LHCN-M2 (cell line): ENCODE results near the gene ADAMTS16. TPM values are rescaled to one million over a fixed set of nuclear protein-coding genes. Genes with fewer than 3 reads are reported as not detected.

ENCODE experiments used
- DNase-seq: peaks from one replicate; pipeline ENCODE4 v3.0.0-alpha.2; 2012; ENCODE audit warnings: low read depth
- total RNA-seq: library from RNA; depleted of rRNA; stranded (reverse); fragments of >200 nt; gene quantifications from 2 replicates; pipeline ENCODE4 v1.2.3, GENCODE V29; 2014

ADAMTS16 gene
- total RNA-seq, 1 experiment from 2014 or later: 1.6 TPM

DNA sequence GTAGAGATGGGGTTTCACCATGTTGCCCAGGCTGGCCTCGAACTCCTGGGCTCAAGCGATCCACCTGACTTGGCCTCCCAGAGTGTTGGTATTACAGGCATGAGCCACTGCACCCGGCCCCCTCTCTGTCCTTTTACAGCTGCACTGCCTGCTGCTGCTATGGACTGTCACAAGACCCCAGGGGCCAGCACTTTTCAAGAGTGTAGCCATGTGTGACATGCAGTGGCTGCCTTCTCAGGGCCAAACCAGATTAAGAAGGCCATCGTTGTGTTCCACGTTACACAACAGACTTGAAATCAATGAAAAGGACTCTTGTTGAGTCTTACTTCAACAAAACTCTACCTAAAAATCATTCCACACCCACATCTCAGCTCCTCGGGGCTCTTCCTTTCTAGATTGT, 203.4 kb downstream of the ADAMTS16 start:
- no peak for DNase-seq

DNA sequence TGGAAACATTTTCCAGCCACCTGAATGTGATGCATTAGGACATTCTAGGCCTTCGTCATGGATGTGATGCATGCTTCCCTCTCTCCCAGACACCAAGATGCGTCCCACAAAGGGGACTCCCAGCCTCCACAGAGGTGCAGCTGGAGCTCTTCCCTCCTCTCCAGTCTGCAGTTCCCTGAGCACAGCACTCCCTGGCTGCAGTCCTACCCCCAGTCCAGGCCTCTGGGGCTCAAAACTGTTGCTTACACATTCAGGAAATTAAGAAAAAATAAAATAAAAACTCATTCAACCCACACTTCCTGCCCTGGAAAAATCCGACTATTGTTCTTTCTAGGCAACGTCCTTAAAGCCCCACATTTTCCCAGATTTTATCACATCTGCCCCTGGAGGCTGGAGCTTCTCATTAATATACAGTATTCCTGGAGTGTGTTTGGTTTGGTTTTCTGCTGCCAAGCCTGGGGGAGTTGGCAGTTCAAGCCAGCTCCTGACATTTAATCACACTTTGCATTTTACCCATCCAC, 204.0 kb downstream of the ADAMTS16 start:
- no peak for DNase-seq

DNA sequence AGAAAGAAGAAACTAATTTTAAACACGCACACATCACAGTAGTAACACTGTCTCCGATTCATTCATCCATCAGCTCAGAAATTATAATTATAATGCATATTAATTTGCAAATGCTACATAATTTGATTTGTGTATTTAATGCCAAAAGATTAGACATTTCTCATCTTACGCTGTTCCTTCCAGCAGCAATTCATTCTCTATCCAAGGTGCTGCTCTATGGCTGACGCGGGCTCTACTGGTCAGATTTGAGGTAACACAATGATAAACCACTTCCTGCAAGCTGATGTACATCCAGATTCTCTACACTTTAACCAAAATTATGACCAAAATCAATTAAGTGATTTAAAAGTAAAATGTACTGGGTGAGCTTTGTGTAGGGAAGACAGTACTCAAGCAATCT, 204.5 kb downstream of the ADAMTS16 start:
- DNase-seq: no peak

DNA sequence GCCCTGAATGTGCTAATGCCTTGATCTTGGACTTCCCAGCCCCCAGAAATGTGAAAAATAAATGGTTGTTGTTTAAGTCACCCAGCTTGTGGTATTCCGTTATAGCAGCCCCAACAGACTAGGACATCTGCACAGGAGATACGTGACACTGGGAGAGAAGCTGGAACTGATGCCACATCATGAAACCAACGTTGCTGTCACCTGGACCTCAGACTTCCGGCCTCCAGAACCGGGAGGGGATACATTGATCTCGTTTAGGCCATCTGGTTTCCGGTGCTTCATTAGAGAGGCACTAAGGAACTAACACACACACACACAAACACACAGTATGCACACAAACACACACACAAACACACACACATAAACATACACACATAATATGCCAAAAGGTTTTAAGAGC, 207.3 kb downstream of the ADAMTS16 start:
- no peak for DNase-seq

DNA sequence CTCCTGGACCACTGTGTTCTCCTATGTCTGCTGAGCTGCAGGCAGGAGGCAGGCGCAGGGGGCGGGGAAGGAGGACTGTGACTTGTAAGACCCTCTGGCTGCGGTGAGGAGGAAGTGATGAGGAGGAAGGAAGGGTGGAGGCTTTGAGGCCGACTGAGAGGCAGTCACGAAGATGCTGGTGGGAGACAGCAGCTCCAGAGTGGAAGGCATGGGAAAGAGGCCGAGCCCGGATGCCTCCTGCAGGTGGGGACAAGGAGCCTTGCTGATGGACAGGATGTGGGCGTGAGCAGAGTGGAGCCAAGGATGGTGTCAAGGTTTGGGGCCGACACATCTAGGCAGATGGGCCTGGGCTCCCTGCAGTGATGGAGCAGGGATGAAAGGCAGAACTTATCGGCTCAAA, 208.0 kb downstream of the ADAMTS16 start:
- DNase-seq: no peak

DNA sequence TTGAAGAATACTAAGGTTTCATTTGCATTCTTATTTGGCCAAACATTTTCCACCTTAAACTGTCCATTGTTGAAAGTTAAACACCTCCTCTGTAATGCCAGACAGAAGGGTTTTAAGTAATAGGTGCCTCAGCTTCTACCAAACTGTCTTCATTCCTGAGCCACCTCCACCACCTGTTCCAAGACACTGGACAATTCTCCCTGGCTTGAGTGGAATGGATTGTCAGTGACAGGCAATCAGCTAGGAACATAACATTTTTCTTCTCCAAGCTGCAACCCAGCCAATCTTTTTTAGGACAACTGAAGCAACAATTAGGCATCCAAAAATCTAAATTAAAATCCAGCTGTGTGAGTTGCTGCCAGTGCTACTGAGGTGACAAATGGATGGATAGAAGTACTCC, 208.4 kb downstream of the ADAMTS16 start:
- no peak for DNase-seq

DNA sequence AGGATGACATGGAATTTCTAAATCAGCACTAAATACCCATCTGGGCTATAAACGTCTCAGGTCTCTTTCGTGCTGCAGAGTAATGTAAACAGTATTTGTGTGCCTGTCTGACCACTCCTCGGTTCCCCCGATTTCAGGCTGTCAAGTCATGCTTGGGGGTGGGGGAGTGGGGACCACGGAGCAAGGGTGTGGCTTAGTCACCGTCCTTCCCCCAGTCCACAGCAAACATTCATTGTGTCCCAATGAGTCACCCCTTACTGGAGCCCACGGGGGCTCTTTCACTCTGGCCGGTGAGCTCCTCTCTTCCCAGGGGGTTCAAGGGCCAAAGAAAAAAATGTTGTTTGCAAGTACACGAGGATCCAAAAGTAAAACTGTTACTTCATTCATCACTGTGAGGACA, 210.0 kb downstream of the ADAMTS16 start:
- DNase-seq: no peak

DNA sequence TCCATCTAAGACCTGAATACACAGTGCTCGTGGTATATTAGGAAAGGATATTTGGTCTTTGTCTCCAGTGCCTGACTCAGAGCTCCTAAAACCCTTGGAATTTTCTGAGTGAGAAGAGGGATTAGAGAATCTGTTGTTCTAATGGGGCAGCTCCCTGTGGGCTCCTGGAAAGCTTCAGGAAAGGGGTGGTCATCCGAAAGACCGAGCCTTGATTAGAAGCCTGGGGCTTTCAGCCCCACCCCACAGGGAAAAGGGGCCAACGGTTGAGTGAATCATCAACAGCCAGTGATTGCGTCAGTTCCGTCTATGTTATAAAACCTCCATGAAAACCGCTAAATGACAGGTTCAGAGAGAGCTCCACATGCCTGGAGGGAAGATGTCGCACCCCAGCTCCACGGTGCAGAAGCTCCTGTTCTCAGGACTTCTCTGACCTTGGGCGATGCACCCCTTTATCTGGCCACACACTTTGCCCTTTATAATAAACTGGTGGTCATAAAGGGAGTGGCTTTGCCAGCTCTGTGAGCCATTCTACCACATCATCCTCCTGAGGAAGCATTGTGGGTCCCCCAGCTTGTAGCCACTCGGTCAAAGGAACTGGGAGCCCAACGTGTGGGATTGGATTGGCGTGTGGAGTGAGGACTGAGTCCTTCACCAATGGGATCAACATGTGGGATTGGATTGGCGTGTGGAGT, 211.3 kb downstream of the ADAMTS16 start:
- peak; percentile 60 for DNase-seq

DNA sequence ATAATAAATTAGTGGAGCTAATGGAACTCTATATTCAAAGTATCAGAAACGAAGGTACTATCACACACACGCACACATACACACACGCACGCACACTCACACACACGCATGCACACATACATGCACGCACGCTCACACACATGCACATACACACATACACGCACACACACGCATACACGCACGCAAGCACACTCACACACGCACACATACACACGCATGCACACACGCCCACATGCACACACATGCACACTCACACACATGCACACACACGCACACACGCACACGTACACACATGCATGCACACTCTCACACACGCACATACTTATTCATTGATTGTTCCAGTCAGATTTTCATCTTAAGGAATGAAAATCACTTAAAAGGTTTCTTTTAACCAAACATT, 212.5 kb downstream of the ADAMTS16 start:
- DNase-seq: no peak

DNA sequence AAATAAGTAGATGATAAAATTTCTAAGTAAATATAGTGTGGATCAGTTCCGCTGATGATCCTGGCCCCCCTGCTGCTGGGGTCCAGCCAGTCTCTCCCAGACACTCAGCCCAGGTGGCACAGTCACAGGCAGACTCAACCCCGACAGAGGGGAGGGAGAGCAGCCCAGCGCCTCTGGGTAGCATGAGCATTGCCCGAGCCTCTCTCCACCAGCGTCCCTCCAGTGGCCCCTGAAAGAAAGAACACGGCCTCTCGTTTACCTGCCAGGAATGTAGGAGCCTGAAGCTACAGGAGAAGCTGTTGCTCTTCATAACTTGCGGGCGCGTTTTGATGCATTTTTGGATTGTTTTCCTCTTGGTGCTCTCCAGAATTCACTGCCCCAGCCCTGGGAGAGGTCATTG, 213.6 kb downstream of the ADAMTS16 start:
- no peak for DNase-seq

DNA sequence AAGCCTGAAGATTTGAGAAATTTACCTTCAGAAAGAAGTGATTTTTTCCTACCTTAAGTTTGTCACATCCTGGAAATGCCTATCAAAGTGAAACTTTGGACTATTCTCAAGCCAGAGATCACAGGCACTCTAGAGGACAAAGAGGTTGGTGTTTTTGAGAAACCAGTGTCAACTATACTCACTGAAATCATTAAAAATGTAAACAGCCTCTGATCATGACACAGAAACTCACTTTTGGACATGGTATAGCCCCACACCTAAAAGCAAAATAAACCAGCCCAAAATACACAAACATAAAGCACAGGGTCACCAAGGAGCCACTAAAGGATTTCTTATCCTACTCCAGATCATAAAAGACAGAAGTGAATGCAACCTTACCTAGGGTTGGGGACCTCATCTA, 216.6 kb downstream of the ADAMTS16 start:
- no peak for DNase-seq

DNA sequence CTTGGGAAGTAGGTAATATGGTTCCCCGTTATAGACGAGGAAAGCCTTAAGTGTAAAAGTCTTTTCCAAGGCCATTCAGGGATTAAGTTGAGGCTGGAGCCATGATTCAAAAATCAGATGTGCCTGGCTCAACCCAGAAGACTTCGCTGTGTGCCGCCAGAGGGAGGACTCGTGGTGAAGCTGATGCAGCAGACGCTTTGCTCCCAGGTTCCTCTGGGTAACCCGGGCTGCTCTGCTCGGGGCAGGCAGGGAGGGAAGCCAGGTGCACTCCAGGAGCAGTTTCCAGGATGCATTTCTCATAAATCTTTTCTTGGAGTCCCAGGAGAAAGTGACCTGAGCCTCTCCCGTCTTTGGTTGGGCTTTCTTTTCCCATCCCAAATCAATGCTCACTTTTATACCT, 219.5 kb downstream of the ADAMTS16 start:
- no peak for DNase-seq

DNA sequence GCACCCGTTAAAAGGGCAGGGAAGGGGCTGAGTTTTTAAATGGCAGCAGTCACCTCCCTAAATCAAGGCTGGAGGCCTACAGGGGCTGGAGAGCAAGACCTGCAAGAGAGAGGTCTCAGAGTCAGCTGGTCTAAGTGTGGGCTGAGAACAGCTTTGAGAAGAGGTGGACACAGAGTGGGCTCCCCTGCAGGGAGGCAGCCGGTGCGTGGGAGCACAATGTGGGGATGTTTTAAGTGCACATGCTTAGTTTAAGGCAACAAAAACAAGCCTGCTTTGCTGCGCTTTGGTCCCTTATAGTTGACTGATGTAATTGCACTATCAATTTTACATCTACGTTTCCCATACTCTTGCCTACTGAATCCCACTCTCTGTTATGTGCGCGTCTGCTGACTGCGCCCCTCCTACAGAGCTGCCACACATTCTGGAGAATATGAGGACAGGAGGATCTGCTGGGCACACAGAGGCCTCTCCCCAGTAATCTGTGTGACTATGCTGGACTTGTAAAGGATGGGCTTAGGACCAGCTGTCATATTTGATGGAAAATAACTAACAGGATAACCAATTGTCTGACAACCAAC, 220.3 kb downstream of the ADAMTS16 start:
- no peak for DNase-seq

DNA sequence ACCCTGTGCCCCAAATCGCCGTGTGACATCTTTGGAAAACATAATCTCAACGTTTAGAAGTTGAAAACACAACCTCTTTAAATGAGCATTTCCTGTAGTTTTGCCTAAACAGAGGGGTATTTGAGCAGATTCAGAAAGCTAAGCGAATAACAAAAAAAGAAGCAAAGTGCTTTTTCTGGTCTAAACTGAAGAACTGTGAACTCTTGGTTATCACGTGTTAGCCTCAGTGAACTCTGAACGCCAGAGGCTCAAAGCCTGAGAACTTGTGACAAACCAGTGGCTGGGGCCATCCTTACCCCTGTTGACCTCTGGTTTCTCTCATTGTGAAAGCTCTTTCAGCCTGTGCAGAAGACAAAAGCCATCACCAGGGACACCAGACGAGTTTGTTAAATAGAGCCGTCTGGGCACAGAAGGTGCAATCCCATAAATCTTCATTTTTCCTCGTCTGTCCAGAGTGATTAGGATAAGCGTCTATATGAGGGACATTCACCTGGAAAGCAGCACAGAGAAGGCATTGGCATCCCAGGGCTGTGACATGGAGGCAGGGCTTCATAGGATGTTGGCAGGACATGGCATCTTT, 220.9 kb downstream of the ADAMTS16 start:
- no peak for DNase-seq

DNA sequence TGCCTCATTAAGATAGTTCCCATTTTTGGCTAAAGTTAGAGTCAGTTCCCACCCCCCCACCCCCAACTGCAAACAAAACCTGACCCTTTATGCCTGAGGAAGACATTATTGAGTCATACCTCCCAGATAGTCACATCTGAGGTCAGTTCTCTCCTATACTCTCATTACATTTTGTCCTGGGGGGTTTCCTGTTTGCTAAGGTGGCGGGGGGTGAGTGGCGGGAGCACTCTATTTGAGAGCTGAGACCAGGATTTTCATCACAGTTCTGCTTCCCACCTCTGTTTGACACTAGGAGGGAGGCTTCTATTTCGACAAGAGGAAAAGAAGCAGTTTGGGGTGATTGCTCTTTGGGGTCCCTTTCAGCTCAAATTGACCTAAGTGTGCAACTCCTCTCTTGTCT, 222.9 kb downstream of the ADAMTS16 start:
- no peak for DNase-seq

DNA sequence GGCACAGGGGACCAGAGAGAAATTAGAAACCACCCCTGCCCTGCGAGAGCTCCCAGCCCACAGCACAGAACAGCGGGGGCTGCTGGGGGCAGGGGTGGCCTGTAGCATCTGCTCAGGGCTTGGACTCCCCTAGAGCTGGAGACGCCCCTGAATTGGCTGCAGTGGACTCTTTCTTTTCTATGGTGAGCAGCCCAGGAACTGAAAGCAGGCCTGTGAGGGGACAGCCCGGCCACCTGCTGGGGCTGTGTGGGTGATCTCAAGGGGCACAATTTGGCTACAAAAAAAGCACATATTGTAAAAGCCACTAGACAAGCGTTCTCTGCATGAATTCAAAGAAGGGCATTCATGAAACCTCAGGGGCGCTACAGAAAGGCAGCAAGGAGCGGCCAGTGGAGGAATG, 224.8 kb downstream of the ADAMTS16 start:
- DNase-seq: no peak

DNA sequence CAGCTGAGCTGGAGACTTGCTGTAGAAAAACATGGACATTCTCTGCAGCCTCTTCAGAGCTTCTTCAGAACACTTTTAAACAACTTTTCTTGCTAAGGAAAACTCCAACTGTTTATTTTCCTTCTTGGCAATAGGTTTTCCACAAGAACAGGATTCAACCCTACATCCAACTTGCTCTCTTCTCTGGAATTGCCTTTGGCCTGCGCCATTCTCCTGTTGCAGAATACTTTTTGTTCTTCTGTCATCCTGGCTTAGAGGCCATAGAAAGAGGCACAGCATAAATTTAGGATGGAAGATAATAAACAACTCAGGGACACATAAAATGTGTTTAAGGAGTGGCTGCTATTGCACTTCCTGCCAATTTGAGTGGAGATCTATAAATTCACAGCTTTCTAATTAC, 227.6 kb downstream of the ADAMTS16 start:
- DNase-seq: no peak

DNA sequence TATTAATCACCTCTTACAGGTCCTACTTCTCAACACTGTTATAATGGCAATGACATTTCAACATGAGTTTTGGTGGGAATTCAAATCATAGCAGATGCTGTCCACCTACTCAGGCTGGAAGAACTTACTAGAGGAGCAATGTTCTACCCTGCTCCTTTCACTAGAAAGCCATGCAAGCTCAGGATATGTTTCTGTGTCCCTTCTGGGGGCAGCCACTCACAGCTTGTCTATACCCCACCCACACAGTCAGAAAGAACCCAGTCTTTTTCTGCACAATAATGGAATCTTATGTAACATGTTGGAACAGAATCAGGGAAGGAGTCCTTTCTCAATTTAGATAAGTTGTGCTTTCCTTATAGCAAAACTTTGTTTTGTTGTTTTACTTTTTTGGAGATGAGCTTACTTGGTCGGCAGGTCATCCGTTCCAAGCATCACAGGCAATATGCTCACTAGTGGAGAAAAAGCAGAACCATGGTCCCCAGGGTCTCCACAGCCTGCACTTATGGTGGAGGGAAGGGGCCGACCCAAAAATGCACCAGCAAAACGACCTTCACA, 229.0 kb downstream of the ADAMTS16 start:
- no peak for DNase-seq
